ENCODE data around the gene PLEKHG2. TPM values are rescaled to one million over a fixed set of nuclear protein-coding genes. Genes with fewer than 3 reads are reported as not detected.

PLEKHG2 gene
- total and polyA plus RNA-seq, 9 of the 15 experiments (the other 6 are each of a cell fraction or from before 2014, with no cell fraction given) = 0.98 to 45.7 (median 9.8) TPM

- 0 out of 2 replicates have a peak, but pooled peaks have one; percentile 36 for TF ChIP-seq THRB (CRISPR knock-in tag; conservative IDR thresholded peaks at IDR 0.05)
- peak; percentile 89 to 93 for TF ChIP-seq MAZ (CRISPR knock-in tag; conservative IDR thresholded peaks at IDR 0.05 in 1 of 2, IDR thresholded peaks at IDR 0.05 in 1 of 2)
- TF ChIP-seq USF2 (CRISPR knock-in tag; IDR thresholded peaks at IDR 0.05) = peak; percentile 87
- TF ChIP-seq HDAC8 (tag; IDR thresholded peaks at IDR 0.05) = no peak
- peak; percentile 51 for TF ChIP-seq EP300 (IDR thresholded peaks at IDR 0.05; ENCODE audit: low read length)
- TF ChIP-seq RUNX1 (IDR thresholded peaks at IDR 0.05; ENCODE audit: low read depth) = no peak
- no peak for TF ChIP-seq FOXA3 (CRISPR knock-in tag; conservative IDR thresholded peaks at IDR 0.05 in 1 of 2, IDR thresholded peaks at IDR 0.05 in 1 of 2)
- TF ChIP-seq MCM7 (IDR thresholded peaks at IDR 0.05) = no peak
- TF ChIP-seq KLF1 (tag; IDR thresholded peaks at IDR 0.05) = peak; percentile 70
- peak; percentile 90 for TF ChIP-seq POLR3A (IDR thresholded peaks at IDR 0.05; ENCODE audit: borderline replicate concordance, extremely low read depth, insufficient read depth, insufficient read length)
- peak; percentile 64; the same call in 1 of the 2 replicates for TF ChIP-seq SMAD3 (CRISPR knock-in tag; conservative IDR thresholded peaks at IDR 0.05)
- 0 out of 2 replicates have a peak, but pooled peaks have one; percentile 37 for TF ChIP-seq SMARCA4 (IDR thresholded peaks at IDR 0.05)
- peak; percentile 99 for TF ChIP-seq GTF3C2 (IDR thresholded peaks at IDR 0.05; ENCODE audit: borderline replicate concordance, extremely low read depth, insufficient read length)
- peak; percentile 99 for TF ChIP-seq CEBPB (tag; IDR thresholded peaks at IDR 0.05)
- TF ChIP-seq MTA1 (IDR thresholded peaks at IDR 0.05; ENCODE audit: borderline replicate concordance) = peak; percentile 45; the same call in 1 of the 2 replicates
- no peak for TF ChIP-seq HNRNPUL1 (IDR thresholded peaks at IDR 0.05; ENCODE audit: low read length)
- no peak for TF ChIP-seq THRAP3 (IDR thresholded peaks at IDR 0.05; ENCODE audit: borderline replicate concordance)
- no peak for TF ChIP-seq ARID2 (IDR thresholded peaks at IDR 0.05)
- TF ChIP-seq ZFPM2 (CRISPR knock-in tag; IDR thresholded peaks at IDR 0.05) = no peak
- TF ChIP-seq DMBX1 (CRISPR knock-in tag; IDR thresholded peaks at IDR 0.05; ENCODE audit: borderline replicate concordance) = no peak
- no peak for TF ChIP-seq ZNF780A (CRISPR knock-in tag; IDR thresholded peaks at IDR 0.05)
- peak in 1 of 2 experiments; percentile 55; a peak in 1 of 4 replicates for TF ChIP-seq KDM1A (IDR thresholded peaks at IDR 0.05)
- TF ChIP-seq MAFK (IDR thresholded peaks at IDR 0.05; ENCODE audit: low read length) = peak; percentile 31; the same call in 1 of the 2 replicates
- TF ChIP-seq SAP30 (IDR thresholded peaks at IDR 0.05; ENCODE audit: borderline replicate concordance, insufficient read depth, low read depth, low read length, poor library complexity, severe bottlenecking) = peak; percentile 78
Observed at GRCh38 chr19:39412100-39412866, at the start of gene PLEKHG2 (continued).
